Measurements from ENCODE around the gene PHF20. TPM values are rescaled to one million over a fixed set of nuclear protein-coding genes. Genes with fewer than 3 reads are reported as not detected.
"Not testable (repeated sequence)": the region's sequence is repeated elsewhere in the genome, so short reads cannot be mapped to it uniquely, and the experiment has no call there.

PHF20 gene
- total RNA-seq, 1 experiment from 2014 or later: 56.7 TPM

- Mint-ChIP-seq H3K4me1 (ENCODE audit: low read depth, unreplicated experiment) (peaks cover 40% of the 10 kb centered on the region), H3K9me3 (ENCODE audit: low read depth, unreplicated experiment) (no peaks in the 10 kb centered on the region), H3K4me3 (ENCODE audit: low read depth, unreplicated experiment) (no peak overlapping the region), H3K27ac (ENCODE audit: unreplicated experiment) (peak overlapping the region; percentile 12), H3K27me3 (ENCODE audit: unreplicated experiment) (no peaks in the 10 kb centered on the region), H3K36me3 (ENCODE audit: insufficient read depth, unreplicated experiment) (peaks cover 48% of the 10 kb centered on the region)
- DNase-seq: peak; percentile 27
- CTCF ChIA-PET: interaction anchor here (0.6 to 1.5 kb wide), 4 partner anchors 10 to 37 kb away, joined by 3 to 5 read pairs (median 4); no protein-coding TSS in a partner anchor
- intact Hi-C loops (cut with micrococcal nuclease; ENCODE audit: unreplicated experiment): no loop called here
- TF ChIP-seq CTCF (IDR thresholded peaks at IDR 0.05; ENCODE audit: unreplicated experiment): no peak
- no TSS peak for BruUV-seq (replicated peaks)
Observed at GRCh38 chr20:35776513-35777101, 4.8 kb downstream of the PHF20 start.

GRCh38 chr20:35783811-35784210, 12.0 kb downstream of the PHF20 start:
- peaks cover 16% of the 10 kb centered on the region for H3K36me3 Mint-ChIP-seq (ENCODE audit: insufficient read depth, unreplicated experiment)
- H3K27ac Mint-ChIP-seq (ENCODE audit: unreplicated experiment); H3K4me1 Mint-ChIP-seq (ENCODE audit: low read depth, unreplicated experiment); H3K9me3 Mint-ChIP-seq (ENCODE audit: low read depth, unreplicated experiment); H3K27me3 Mint-ChIP-seq (ENCODE audit: unreplicated experiment); intact Hi-C loops (cut with micrococcal nuclease; ENCODE audit: unreplicated experiment); BruUV-seq (replicated peaks); DNase-seq; CTCF ChIA-PET; H3K4me3 Mint-ChIP-seq (ENCODE audit: low read depth, unreplicated experiment): not testable (repeated sequence)

GRCh38 chr20:35785541-35785940, 13.7 kb downstream of the PHF20 start:
- H3K4me3 Mint-ChIP-seq (ENCODE audit: low read depth, unreplicated experiment); H3K27ac Mint-ChIP-seq (ENCODE audit: unreplicated experiment); DNase-seq; H3K36me3 Mint-ChIP-seq (ENCODE audit: insufficient read depth, unreplicated experiment); BruUV-seq (replicated peaks); H3K27me3 Mint-ChIP-seq (ENCODE audit: unreplicated experiment); H3K4me1 Mint-ChIP-seq (ENCODE audit: low read depth, unreplicated experiment); H3K9me3 Mint-ChIP-seq (ENCODE audit: low read depth, unreplicated experiment); intact Hi-C loops (cut with micrococcal nuclease; ENCODE audit: unreplicated experiment): not testable (repeated sequence)
- CTCF ChIA-PET: interaction anchor here (0.8 kb wide), 1 partner anchor 9 kb away, joined by 4 read pairs; no protein-coding TSS in a partner anchor

- no peaks in the 10 kb centered on the region for H3K27me3 Mint-ChIP-seq (ENCODE audit: unreplicated experiment)
- TF ChIP-seq CTCF (IDR thresholded peaks at IDR 0.05; ENCODE audit: unreplicated experiment): no peak
- H3K4me3 Mint-ChIP-seq (ENCODE audit: low read depth, unreplicated experiment): no peak overlapping the region
- BruUV-seq (replicated peaks): no TSS peak
- no peak overlapping the region for H3K27ac Mint-ChIP-seq (ENCODE audit: unreplicated experiment)
- H3K9me3 Mint-ChIP-seq (ENCODE audit: low read depth, unreplicated experiment): no peaks in the 10 kb centered on the region
- CTCF ChIA-PET: interaction anchor here (0.7 to 1.3 kb wide), 3 partner anchors 10 to 94 kb away, joined by 3 to 8 read pairs (median 5); partner anchors contain the start of gene RBM39
- DNase-seq: no peak
- intact Hi-C loops (cut with micrococcal nuclease; ENCODE audit: unreplicated experiment): no loop called here
- H3K4me1 Mint-ChIP-seq (ENCODE audit: low read depth, unreplicated experiment): no peaks in the 10 kb centered on the region
- H3K36me3 Mint-ChIP-seq (ENCODE audit: insufficient read depth, unreplicated experiment): peaks cover 5% of the 10 kb centered on the region
Observed at GRCh38 chr20:35788796-35789195, 17.0 kb downstream of the PHF20 start.

- Mint-ChIP-seq H3K36me3 (ENCODE audit: insufficient read depth, unreplicated experiment) (peaks cover 5% of the 10 kb centered on the region), H3K4me3 (ENCODE audit: low read depth, unreplicated experiment) (no peak overlapping the region)
- CTCF ChIA-PET: no interaction called here
Observed at GRCh38 chr20:35791097-35791496, 19.3 kb downstream of the PHF20 start.

More at GRCh38 chr20:35791097-35791496, 19.3 kb downstream of the PHF20 start:
- Mint-ChIP-seq H3K27ac (ENCODE audit: unreplicated experiment) (no peak overlapping the region), H3K27me3 (ENCODE audit: unreplicated experiment) (no peaks in the 10 kb centered on the region), H3K4me1 (ENCODE audit: low read depth, unreplicated experiment) (no peaks in the 10 kb centered on the region), H3K9me3 (ENCODE audit: low read depth, unreplicated experiment) (no peaks in the 10 kb centered on the region)
- no peak for DNase-seq
- intact Hi-C loops (cut with micrococcal nuclease; ENCODE audit: unreplicated experiment): no loop called here
- no TSS peak for BruUV-seq (replicated peaks)
- TF ChIP-seq CTCF (IDR thresholded peaks at IDR 0.05; ENCODE audit: unreplicated experiment): no peak
